K562 (cell line): ENCODE results near the gene RYR1. TPM values are rescaled to one million over a fixed set of nuclear protein-coding genes. Genes with fewer than 3 reads are reported as not detected.

Source experiments
- KHSRP ChIP-seq: fragments of 450-650 bp; IDR thresholded peaks from 2 replicates; pipeline ENCODE4 v1.6.1; 2017
- MAZ ChIP-seq, 2 experiments: fragments of 450-650 bp in 1 of 2; sonication (generic) in 1 of 2; formaldehyde crosslinking; IDR thresholded peaks in 1 of 2; conservative IDR thresholded peaks in 1 of 2; 2 replicates each; pipeline versions ENCODE4 v1.4.0 to v1.5.0; 2020; ENCODE audit warnings: mild to moderate bottlenecking in 1 of 2, missing genetic modification reagents in 1 of 2
- MTA3 ChIP-seq: fragments of 450-650 bp; formaldehyde crosslinking; IDR thresholded peaks from 2 replicates; pipeline ENCODE4 v1.6.1; 2017; ENCODE audit warnings: mild to moderate bottlenecking, borderline replicate concordance
- RBM22 ChIP-seq: fragments of 200-400 bp; formaldehyde crosslinking; IDR thresholded peaks from 2 replicates; pipeline ENCODE4 v1.6.1; 2018; ENCODE audit warnings: low read length, low read depth; ENCODE audit not compliant: poor library complexity, severe bottlenecking
- TCF7 ChIP-seq: sonication (generic); IDR thresholded peaks from 2 replicates; pipeline ENCODE4 v1.6.1; 2016; ENCODE audit warnings: antibody characterized with exemption, borderline replicate concordance
- ZEB2 ChIP-seq: fragments of 450-650 bp; IDR thresholded peaks from 2 replicates; pipeline ENCODE4 v1.6.1; 2016
- ZNF184 ChIP-seq: sonication (generic); formaldehyde crosslinking; IDR thresholded peaks from 2 replicates; pipeline ENCODE4 v1.5.0; 2020; ENCODE audit warnings: missing genetic modification reagents
- polyA plus RNA-seq, 8 experiments: library from polyadenylated mRNA; depleted of rRNA in 4 of 8; stranded (reverse) in 5 of 8; unstranded in 3 of 8; fragments of >200 nt; fragmentation: Nextera tagmentation in 2 of 8; fragmentation: Illumina TruSeq in 1 of 8; extraction: Ambion mirVana in 2 of 8; extraction: Trizol in 1 of 8; gene quantifications; 2 replicates each; pipeline versions ENCODE4 v1.2.1 to v1.2.3, GENCODE V29; 2011 to 2014; ENCODE audit warnings: inconsistent platforms in 1 of 8, missing spikeins in 1 of 8
- total RNA-seq, 7 experiments: library from RNA; depleted of rRNA in 6 of 7; stranded (reverse); fragments of >200 nt in 6 of 7; fragmentation: Illumina TruSeq in 2 of 7; extraction: Trizol in 2 of 7; gene quantifications; 2 replicates each; pipeline versions ENCODE4 v1.2.1 to v1.2.3, GENCODE V29; 2011 to 2021; ENCODE audit warnings: low replicate concordance in 1 of 7
- TF ChIP-seq, protein P1 (sequence below), 2 experiments: fragments of 450-650 bp in 1 of 2; sonication (generic) in 1 of 2; formaldehyde crosslinking in 1 of 2; IDR thresholded peaks; 2 replicates each; pipeline versions ENCODE4 v1.7.1 to v1.9.0; 2016 to 2022; ENCODE audit warnings: inconsistent platforms in 1 of 2, mild to moderate bottlenecking in 1 of 2, missing genetic modification reagents in 1 of 2
- TF ChIP-seq, protein P2 (sequence below), 2 experiments: fragments of 150-350 bp in 1 of 2; IDR thresholded peaks; 2 replicates each; pipeline ENCODE4 v1.6.1; 2012 to 2016; ENCODE audit warnings: low read depth in 2 of 2, low read length in 2 of 2, mild to moderate bottlenecking in 1 of 2, moderate library complexity in 1 of 2
- TF ChIP-seq, protein P3 (sequence below): fragments of 450-650 bp; formaldehyde crosslinking; IDR thresholded peaks from 2 replicates; pipeline ENCODE4 v1.4.0; 2020; ENCODE audit warnings: mild to moderate bottlenecking
- TF ChIP-seq, protein P4 (sequence below): sonication (generic); formaldehyde crosslinking; IDR thresholded peaks from 2 replicates; pipeline ENCODE4 v1.8.1; 2023; ENCODE audit warnings: mild to moderate bottlenecking, missing genetic modification reagents
- TF ChIP-seq, protein P5 (sequence below): IDR thresholded peaks from 2 replicates; pipeline ENCODE4 v1.6.1; 2011; ENCODE audit not compliant: insufficient read length; ENCODE audit errors: extremely low read depth

Gene RYR1
- total and polyA plus RNA-seq, 9 of the 15 experiments (the other 6 are each of a cell fraction or from before 2014, with no cell fraction given): 0.11 to 7.4 (median 3.7) TPM

DNA sequence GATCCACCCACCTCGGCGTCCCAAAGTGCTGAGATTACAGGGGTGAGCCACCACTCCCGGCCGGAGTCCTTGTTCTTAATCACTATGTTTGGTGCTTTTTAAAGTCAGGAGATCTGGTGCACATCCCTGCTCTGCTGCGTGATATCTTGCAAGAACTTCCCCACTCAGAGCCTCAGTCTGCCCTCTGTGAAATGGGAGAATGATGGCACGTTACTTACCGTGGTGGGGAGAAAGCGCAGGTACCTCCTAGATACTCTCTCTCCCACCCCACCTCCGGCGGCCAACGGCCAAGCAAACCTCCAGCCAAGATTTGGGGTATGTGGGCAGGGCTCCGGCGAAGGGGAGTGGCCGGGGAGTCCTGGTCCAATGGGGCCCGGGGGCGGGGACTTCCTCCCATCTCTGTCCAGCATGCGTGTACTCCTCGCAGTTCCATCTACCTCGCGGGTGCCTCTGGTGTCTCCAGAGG is at the start of gene RYR1 (continued):
- TF ChIP-seq, protein P1, sequence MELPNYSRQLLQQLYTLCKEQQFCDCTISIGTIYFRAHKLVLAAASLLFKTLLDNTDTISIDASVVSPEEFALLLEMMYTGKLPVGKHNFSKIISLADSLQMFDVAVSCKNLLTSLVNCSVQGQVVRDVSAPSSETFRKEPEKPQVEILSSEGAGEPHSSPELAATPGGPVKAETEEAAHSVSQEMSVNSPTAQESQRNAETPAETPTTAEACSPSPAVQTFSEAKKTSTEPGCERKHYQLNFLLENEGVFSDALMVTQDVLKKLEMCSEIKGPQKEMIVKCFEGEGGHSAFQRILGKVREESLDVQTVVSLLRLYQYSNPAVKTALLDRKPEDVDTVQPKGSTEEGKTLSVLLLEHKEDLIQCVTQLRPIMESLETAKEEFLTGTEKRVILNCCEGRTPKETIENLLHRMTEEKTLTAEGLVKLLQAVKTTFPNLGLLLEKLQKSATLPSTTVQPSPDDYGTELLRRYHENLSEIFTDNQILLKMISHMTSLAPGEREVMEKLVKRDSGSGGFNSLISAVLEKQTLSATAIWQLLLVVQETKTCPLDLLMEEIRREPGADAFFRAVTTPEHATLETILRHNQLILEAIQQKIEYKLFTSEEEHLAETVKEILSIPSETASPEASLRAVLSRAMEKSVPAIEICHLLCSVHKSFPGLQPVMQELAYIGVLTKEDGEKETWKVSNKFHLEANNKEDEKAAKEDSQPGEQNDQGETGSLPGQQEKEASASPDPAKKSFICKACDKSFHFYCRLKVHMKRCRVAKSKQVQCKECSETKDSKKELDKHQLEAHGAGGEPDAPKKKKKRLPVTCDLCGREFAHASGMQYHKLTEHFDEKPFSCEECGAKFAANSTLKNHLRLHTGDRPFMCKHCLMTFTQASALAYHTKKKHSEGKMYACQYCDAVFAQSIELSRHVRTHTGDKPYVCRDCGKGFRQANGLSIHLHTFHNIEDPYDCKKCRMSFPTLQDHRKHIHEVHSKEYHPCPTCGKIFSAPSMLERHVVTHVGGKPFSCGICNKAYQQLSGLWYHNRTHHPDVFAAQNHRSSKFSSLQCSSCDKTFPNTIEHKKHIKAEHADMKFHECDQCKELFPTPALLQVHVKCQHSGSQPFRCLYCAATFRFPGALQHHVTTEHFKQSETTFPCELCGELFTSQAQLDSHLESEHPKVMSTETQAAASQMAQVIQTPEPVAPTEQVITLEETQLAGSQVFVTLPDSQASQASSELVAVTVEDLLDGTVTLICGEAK (IDR thresholded peaks at IDR 0.05): no peak
- TF ChIP-seq, protein P1 (CRISPR knock-in tag; IDR thresholded peaks at IDR 0.05): no peak
- TF ChIP-seq, protein P2, sequence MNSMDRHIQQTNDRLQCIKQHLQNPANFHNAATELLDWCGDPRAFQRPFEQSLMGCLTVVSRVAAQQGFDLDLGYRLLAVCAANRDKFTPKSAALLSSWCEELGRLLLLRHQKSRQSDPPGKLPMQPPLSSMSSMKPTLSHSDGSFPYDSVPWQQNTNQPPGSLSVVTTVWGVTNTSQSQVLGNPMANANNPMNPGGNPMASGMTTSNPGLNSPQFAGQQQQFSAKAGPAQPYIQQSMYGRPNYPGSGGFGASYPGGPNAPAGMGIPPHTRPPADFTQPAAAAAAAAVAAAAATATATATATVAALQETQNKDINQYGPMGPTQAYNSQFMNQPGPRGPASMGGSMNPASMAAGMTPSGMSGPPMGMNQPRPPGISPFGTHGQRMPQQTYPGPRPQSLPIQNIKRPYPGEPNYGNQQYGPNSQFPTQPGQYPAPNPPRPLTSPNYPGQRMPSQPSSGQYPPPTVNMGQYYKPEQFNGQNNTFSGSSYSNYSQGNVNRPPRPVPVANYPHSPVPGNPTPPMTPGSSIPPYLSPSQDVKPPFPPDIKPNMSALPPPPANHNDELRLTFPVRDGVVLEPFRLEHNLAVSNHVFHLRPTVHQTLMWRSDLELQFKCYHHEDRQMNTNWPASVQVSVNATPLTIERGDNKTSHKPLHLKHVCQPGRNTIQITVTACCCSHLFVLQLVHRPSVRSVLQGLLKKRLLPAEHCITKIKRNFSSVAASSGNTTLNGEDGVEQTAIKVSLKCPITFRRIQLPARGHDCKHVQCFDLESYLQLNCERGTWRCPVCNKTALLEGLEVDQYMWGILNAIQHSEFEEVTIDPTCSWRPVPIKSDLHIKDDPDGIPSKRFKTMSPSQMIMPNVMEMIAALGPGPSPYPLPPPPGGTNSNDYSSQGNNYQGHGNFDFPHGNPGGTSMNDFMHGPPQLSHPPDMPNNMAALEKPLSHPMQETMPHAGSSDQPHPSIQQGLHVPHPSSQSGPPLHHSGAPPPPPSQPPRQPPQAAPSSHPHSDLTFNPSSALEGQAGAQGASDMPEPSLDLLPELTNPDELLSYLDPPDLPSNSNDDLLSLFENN (IDR thresholded peaks at IDR 0.05; ENCODE audit: low read depth in 2 of 2, low read length in 2 of 2): no peak
- TF ChIP-seq MTA3 (no peak), MAZ (CRISPR knock-in tag; conservative IDR thresholded peaks at IDR 0.05 in 1 of 2, IDR thresholded peaks at IDR 0.05 in 1 of 2) (peak in 1 of 2 experiments; percentile 15; a peak in 2 of 4 replicates), TCF7 (no peak), RBM22 (no peak), KHSRP (no peak), ZEB2 (peak; percentile 74), ZNF184 (no peak)
- TF ChIP-seq, protein P3, sequence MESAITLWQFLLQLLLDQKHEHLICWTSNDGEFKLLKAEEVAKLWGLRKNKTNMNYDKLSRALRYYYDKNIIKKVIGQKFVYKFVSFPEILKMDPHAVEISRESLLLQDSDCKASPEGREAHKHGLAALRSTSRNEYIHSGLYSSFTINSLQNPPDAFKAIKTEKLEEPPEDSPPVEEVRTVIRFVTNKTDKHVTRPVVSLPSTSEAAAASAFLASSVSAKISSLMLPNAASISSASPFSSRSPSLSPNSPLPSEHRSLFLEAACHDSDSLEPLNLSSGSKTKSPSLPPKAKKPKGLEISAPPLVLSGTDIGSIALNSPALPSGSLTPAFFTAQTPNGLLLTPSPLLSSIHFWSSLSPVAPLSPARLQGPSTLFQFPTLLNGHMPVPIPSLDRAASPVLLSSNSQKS (CRISPR knock-in tag): no peak
- TF ChIP-seq, protein P4, sequence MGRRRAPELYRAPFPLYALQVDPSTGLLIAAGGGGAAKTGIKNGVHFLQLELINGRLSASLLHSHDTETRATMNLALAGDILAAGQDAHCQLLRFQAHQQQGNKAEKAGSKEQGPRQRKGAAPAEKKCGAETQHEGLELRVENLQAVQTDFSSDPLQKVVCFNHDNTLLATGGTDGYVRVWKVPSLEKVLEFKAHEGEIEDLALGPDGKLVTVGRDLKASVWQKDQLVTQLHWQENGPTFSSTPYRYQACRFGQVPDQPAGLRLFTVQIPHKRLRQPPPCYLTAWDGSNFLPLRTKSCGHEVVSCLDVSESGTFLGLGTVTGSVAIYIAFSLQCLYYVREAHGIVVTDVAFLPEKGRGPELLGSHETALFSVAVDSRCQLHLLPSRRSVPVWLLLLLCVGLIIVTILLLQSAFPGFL (CRISPR knock-in tag): no peak
- TF ChIP-seq, protein P5, sequence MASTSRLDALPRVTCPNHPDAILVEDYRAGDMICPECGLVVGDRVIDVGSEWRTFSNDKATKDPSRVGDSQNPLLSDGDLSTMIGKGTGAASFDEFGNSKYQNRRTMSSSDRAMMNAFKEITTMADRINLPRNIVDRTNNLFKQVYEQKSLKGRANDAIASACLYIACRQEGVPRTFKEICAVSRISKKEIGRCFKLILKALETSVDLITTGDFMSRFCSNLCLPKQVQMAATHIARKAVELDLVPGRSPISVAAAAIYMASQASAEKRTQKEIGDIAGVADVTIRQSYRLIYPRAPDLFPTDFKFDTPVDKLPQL: no peak
